C4-2B (cell line): ENCODE measurements around the gene TANC1.

Experiments used
- H3K27ac ChIP-seq: fragments of 450-650 bp; 2 replicates; pipeline ENCODE4 v1.5.1; 2017
- ZFX ChIP-seq: fragments of 450-650 bp; IDR thresholded peaks from 2 replicates; pipeline ENCODE4 v1.6.1; 2017
- TF ChIP-seq, protein P1 (sequence below): fragments of 450-650 bp; conservative IDR thresholded peaks from 2 replicates; pipeline ENCODE4 v1.5.1; 2017; ENCODE audit warnings: mild to moderate bottlenecking

The TANC1 gene

GRCh38 chr2:159140070-159140769 lies 171.8 kb downstream of the TANC1 start:
- H3K27ac ChIP-seq: peak overlapping the region; percentile 63

DNA sequence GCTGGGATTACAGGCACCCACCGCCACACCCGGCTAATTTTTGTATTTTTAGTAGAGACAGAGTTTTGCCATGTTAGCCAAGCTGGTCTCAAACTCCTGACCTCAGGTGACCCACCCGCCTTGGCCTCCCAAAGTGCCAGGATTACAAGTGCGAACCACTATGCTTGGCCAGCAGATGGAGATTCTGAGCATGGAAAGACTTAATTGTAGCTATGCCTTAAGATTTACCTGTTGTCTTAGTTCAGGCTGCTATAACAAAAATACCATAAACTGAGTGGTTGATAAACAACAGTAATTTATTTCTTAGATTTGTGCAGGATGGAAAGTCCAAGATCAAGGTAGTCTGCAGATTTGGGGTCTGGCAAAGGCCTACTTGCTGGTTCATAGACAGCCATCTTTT lies 172.4 kb downstream of the TANC1 start:
- TF ChIP-seq, protein P1, sequence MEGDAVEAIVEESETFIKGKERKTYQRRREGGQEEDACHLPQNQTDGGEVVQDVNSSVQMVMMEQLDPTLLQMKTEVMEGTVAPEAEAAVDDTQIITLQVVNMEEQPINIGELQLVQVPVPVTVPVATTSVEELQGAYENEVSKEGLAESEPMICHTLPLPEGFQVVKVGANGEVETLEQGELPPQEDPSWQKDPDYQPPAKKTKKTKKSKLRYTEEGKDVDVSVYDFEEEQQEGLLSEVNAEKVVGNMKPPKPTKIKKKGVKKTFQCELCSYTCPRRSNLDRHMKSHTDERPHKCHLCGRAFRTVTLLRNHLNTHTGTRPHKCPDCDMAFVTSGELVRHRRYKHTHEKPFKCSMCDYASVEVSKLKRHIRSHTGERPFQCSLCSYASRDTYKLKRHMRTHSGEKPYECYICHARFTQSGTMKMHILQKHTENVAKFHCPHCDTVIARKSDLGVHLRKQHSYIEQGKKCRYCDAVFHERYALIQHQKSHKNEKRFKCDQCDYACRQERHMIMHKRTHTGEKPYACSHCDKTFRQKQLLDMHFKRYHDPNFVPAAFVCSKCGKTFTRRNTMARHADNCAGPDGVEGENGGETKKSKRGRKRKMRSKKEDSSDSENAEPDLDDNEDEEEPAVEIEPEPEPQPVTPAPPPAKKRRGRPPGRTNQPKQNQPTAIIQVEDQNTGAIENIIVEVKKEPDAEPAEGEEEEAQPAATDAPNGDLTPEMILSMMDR: peak; percentile 15; the same call in 1 of the 2 replicates
- peak overlapping the region; percentile 48 for H3K27ac ChIP-seq

More at GRCh38 chr2:159140070-159140769, 171.8 kb downstream of the TANC1 start:
- TF ChIP-seq ZFX: no peak
- TF ChIP-seq, protein P1: no peak

- no peak overlapping the region for H3K27ac ChIP-seq
- no peak for TF ChIP-seq ZFX
- TF ChIP-seq, protein P1: no peak
Measured at GRCh38 chr2:159144776-159145614, 176.6 kb downstream of the TANC1 start.

GRCh38 chr2:159145745-159146354 lies 177.4 kb downstream of the TANC1 start:
- no peak for TF ChIP-seq ZFX
- TF ChIP-seq, protein P1: no peak
- H3K27ac ChIP-seq: no peak overlapping the region

DNA sequence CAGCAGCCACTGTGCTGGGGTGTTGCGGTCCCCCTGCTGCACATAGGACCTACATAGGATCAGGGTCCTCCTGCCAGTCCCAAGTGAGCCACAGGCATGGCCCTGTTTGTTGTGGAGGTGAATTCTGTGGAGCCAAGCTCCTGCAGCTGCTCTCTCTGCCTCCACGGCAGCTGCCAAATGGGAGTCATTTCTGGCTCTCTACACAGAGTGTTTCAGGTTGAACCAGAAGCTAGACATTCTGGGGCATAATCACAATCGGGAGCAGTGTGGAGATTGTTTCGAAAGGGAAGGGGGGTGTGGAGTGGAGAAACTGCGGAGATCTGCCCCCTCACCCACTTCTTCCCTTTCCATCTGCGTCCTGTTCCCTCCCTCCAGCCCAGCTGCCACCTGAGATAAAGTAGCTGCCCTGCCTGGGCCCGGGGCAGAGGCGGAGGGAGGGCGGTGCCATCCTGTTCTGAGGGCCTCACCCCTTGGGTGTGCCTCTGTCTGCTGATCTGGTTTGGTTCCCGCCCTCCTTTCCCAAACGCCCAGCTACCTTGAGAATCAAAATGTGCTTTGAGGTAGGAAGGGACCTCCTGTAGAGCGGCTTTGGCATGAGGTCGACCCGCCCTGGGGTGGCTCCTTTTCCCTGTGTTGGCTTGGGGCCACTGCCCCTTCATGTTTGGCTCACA lies 178.7 kb downstream of the TANC1 start:
- peak overlapping the region; percentile 13; the same call in 1 of the 2 replicates for H3K27ac ChIP-seq
- TF ChIP-seq, protein P1: no peak

DNA sequence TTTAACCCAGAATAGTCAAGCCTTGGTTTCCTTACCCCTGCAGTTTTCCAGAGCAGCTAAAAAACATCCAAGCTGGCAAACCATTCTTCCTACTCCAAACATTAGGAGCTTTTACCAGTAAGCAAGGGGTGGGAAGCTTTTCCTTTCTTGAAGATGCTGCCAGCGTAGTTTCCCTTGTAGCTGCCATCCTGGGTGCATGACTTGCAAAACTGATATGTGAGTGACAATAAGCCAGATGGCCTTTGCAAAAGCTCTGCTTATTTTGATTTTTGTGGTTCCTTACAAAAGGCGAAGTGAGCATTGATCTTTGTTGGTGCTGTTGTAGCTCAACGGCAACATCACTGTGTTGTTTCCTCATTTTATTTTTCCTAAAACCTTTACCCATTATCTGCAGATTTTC lies 179.2 kb downstream of the TANC1 start:
- H3K27ac ChIP-seq: peak overlapping the region; percentile 13; the same call in 1 of the 2 replicates
- TF ChIP-seq, protein P1: no peak
- TF ChIP-seq ZFX: no peak
